HL-60/S4 treated with retinoic acid at 250 ng/mL for 4 days and 3 days (cell line): ENCODE results near the gene HADH.
"Not testable (repeated sequence)": the region's sequence is repeated elsewhere in the genome, so short reads cannot be mapped to it uniquely, and the experiment has no call there.

Source experiments
- in situ Hi-C: fragments of 300-500 bp; cut with MboI; formaldehyde crosslinking; loops from 2 replicates; pipeline ENCODE4 v1.7.0; 2022; ENCODE audit warnings: low sequenced_read_pairs

Gene HADH

DNA sequence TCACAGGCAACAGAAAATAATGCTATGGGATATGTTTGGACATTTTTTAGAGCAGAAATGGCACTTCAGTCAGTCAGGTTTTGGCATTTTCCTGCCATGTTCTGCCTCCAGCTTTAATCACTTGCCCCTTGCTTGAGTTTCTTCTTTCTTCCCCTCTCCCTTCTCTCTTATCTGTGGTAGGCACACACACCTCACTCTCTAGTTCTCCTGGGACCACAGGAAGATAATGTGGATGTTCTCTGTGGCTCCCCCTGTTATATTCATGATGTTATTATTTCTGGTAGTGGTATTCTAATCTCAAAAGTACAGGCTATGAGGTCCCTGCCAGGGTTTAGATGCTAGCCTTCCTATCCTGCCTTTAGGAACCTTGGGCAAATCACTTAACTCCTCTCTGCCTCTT lies 5.2 kb downstream of the HADH start:
- in situ Hi-C loops: no loop called here

DNA sequence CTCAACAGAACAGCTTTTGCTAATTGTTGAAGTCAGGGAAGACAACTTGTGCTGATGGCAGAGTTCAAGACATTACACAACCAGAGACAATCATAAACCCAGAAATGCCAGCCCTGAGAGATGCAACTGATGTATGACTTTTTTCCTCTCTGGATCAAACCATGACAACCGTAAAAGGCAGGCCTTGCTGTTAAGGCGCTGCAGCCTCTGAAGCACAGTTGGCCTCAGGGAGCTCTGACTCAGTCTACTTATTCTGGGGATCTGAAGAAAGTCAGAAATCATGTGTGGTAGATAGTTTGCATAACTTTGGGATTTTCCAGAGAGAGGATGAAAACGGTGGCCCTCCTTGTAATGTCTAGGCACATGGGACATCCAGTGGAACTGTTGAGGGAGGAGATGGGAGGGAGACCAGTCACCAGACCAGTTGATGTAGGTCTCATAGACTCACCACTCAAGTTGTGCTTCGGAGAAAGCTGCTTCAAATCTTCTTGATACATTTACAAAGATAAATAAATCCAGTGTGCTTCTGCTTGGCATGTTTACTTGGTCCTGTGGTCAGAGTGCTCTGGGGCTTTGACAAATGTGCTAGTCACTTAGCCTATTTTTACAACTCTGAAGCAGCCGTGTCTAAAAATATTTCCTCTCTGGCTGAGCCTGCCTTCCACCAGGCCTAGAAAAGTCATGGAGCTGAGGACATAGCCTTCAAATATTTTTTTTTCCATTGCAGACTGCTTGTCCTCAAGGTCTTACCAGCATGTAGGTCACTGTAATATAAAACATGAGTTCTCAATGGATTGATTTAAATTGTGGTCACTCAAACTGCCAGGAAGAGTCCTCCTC lies 7.5 kb downstream of the HADH start:
- in situ Hi-C loops: no loop called here

DNA sequence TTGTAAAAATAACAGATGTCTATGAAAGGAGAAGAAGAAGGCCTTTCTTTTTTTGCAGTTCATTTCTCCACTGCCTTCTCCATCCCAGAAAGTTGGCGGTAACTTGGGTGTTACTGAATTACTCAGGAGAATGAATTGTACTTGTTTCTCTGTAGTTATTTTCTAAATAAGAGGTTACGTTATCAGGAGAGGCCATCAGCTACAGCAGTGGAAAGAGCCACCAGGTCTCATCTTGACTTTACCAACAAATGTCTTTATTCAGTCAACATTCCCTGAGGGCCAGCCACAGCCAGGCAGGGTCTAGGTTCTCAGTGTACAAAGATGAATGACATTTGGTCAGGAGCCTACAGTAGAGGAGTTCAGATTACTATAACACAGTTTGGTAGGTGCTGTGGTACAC lies 8.1 kb downstream of the HADH start:
- in situ Hi-C loops: no loop called here

DNA sequence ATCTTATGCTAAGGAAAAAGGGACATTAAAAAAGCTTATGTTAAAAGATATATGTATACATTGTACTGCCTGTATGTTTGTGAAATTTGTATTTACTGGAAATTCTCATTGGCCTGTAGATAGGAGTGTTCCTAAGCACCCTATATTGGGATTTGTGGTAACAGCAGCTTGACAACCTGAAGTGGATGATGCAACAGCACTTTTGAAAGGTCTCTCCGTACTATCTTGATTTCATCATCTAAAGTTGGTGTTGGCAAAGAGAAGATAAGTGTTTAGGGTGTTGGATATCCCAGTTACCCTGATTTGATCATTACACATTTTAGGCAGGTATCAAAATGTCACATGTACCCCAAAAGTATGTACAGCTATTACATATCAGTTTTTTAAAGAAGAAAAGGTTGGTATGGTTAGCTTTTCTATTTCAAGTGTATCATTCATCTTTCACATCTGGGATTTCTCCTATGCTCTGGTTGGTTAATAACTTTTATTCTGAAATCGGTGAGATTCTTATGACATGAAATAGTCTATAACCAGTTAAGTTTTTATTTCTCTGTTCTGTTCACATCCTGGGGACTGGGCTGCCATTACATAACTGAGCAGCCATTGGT lies 10.3 kb downstream of the HADH start:
- in situ Hi-C loops: no loop called here

DNA sequence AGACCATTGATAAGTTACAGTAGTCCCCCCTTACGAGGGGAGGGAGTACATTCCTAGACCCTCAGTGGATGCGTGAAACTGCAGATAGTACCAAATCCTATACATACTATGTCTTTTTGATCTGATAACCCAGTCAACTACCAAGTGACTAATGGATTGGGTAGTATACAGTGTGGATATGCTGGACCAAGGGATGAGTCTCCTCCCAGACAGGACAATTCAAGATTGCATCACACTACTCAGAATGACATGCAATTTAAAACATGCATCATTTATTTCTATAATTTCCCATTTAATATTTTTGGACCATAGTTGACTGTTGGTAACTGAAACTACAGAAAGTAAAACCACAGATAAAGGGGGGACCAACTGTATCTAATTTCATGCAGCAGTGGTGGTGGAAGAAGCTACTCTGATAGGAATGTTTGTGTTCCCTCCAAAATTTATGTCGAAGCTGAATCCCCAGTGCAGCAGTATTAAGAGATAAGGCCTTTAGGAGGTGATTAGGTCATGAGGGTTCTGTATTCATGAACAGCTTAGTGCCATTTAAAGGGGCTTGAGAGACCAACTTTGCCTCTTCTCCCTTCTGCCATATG lies 11.9 kb downstream of the HADH start:
- in situ Hi-C loops: no loop called here

DNA sequence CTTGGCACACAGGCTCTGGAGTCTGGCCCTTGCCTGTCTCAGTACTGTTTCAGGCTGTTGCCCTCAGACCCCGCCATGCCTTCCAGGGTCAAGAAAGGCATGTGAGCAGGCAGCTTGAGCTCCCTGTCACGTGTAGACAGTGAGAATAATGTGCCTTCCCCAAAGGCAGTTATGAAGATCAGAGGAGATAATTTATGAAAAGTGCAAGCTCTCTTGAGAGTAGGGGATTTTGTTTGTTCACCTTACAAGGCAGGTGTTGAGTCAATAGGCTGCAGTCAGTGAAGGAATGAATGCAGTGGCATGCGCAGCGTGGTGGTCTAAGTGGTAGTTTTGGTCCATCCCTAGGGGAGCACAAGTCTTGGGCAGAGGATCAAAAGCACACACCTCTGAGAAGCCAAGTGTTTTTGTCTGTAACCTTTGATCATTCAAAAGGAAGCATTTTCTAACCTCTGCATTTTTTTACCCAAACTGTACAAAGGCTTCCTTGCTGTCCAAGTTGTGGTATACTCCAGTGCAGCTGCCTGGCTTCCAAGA lies 14.4 kb downstream of the HADH start:
- in situ Hi-C loops: no loop called here

DNA sequence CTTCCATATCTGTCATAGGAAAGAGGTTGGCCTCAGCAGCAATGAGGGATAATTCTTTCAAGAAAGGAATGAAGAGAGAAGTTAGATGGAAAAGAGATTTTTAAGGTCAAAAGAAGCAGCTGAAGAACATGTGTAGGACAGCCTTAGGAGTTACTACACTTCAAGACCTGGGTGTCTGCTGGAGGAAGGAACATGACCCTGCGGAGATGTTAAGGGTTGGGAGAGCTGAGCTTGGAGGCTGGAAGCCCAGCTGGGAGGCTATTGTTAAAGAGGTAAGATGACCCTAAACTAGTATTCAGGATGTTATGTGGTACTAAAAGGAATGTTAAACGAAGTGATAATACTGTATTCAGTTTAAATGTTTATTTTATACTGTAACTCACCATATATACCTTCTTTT lies 15.0 kb downstream of the HADH start:
- in situ Hi-C loops: no loop called here

DNA sequence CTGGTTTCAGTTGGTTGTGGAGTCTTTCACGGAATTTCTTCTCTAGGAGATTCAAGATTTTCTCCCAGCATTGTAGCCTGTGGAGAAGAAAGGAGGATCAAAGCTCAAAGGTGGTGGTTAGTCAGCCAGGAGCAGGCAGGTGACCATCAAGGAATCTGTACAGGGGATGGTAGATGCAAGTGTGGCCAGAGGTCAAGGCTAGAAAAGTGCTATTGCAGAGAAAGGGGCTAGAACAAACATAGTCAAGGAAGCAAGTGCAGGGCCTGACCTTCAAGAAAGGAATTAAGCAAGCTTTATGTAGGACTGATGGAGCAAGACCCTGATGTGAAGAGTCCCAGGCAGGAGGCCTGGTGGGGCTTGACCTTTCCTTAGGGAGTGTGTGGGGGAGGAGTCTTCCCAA lies 16.1 kb downstream of the HADH start:
- in situ Hi-C loops: no loop called here

DNA sequence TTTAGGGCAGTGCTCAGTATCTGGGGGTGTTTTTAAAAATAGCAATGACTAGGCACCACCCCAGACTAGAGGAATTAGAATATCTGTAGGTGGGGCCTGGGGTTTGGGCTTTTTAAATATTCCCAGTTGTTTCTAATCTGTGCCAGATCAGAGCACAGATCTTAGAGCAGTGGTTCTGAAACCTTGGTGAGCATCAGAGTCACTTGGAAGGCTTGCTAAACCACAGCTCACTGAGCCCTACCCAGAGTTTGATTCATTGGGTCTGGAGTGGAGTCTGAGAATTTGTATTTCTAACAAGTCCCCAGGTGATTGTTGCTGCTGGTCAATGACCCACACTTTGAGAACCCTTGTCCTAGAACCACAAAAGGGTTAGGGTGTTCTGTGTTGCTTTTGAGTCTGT lies 16.7 kb downstream of the HADH start:
- in situ Hi-C loops: no loop called here

DNA sequence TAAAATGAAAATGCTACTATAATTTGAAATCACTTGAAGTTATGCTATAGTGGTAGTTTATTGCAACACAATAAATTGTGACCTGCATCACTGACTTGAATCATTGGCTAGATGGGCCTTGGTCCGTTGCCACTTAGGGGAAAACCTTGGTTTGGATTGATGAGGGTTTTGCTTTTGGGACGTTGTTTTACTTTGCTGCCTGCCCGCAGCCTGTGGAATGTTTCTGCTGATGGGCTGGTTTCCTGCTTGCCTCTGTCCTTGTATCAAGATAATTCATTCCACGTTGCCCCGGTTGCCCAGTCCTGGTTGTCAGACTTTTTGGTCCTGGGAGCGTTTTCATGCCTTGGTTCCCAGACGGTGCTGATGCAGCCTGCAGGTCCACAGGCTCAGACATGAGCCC lies 18.3 kb downstream of the HADH start:
- in situ Hi-C loops: no loop called here

DNA sequence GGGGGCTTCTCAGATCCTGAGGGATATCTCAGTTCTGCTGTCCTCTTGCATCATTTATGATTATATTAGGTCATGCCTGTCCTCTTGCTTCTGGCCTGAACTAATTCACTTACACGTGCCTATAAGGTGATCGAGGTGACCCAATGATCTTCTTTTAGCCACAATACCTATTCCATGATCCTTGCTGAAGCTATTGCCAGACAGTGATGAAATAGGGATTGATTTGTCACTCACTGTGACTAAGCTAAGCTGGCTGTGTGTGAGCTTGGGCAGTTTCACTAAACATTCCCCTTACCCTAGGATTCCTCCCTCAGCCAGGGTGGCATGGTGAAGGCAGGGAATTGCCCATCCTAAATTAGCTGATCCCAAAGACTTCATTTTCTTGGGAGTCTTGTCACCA lies 19.0 kb downstream of the HADH start:
- in situ Hi-C loops: no loop called here

DNA sequence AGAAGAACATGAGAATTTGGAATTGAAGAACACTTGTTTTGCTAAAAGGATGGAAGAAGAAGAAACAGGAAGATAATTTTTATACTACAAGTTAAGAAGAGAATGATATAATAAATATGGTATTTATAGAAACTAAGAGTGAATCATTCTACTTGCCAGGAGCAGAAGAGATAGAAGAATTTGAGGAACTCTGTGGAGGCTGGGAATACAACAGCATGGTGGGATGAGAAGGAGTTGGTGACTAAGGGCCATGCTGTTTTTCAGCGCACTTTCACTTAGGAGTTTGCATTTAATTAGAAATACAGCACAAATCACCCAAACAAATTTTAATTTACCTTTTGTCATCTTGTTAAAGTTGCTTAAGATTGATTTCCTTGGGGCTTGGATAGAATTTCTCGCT lies 20.5 kb downstream of the HADH start:
- in situ Hi-C loops: no loop called here

DNA sequence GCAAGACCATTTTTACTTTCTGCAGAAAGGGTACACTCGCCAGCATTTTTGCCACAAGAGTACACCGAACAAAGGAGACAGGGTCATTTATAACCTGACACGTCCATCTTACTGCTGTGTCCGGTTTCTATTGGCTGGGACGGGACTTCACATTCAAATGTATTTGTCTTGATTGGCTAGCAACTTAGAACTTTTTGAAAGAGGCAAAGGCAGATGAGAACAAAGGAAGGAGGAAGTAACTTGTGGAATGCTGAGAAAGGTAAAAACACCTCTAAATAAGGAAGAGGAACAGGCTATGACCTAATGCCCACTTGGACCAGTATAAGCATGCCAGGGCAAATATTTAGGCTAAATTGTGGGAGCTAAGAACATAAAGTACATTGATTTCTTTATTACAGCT lies 22.7 kb downstream of the HADH start:
- in situ Hi-C loops: not testable (repeated sequence)

DNA sequence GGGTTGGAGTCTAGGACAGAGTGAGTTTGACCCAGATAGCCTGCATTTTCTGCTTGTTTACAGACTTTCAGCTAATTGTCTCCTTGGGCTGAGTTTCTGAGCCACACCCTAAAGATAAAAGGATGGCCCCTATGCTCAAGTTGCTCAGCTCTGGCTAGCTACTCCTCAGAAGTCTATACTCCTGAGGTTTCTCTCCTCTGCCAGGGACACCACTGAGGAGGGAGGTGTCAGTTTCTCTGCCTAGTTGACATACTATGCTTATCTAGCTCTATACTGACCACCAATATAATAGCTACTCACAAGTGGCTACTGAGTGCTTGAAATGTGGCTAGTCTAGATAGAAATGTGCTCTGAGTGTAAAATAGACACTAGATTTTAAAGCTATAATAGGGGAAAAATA lies 23.6 kb downstream of the HADH start:
- in situ Hi-C loops: no loop called here

DNA sequence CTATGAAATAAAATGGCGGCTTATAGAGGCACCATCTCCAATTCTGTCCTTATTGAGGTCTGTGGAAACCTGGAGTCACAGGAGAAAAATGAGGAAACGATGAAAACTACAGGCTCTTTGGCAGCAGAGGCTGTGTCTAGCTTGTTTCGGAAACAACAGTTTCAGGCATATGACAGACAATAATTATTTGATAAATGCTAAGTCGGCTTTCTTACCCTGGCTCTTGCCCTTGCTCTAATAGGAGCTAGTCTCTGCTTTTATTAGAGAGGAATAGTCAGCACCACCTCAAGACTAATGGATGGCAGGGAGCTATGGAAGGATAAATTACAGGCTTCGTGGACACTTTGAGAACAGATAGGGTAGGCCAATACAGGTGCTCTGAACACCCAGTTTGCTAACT lies 24.3 kb downstream of the HADH start:
- in situ Hi-C loops: no loop called here

DNA sequence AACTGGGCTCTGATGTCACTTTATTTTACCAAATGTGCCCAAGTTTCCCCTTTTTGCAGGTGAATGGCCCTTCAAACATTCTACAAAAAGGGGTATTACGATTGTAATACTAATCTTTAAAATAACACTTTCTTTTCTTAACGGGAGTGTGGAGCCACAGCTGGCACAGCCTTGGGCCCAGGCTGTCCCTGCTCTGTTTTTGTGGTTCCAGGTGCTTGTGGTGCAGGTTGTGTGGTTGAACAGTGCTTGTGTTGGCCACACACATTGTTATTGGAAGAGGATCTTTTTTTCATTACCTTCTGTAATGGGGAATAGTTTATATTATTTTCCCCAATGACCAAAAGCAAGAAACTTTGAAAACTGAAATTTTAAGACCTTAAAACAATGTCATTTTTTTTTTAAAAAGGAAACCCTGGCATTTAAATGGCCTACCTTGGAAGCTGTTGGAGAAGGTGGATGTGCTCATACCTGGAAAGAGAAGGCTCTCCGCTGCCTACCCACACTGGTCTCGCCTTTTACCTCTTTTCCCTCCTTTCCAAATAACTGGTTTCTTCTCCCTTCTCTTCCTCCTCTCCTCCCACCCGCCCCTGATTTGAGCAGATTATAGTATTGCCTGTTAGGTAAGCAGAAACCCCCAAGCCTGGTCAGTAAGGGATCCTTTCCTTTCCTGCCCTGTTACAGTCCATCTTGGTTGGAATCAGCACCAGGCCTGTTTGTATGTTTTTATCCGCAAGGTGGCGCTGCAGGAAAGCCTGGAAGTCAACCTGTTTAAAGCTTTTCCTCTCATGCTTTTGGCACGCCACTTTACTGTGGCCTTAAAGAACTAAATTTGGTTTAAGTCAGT lies 28.6 kb downstream of the HADH start:
- in situ Hi-C loops: no loop called here

DNA sequence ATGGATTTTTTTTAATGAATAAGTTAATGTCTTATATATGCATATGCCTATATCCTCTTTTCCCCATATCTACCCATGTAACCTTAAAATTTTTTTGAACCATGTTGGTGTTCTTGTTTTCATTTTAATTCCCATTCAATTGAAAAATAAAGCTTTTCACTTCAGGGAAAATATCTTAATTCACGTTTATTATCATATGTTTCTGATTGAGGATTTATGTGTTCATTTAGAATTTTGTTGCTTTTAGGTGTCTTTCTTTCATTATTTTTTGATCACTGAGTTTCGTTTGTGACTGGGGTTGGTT lies 29.1 kb downstream of the HADH start:
- in situ Hi-C loops: no loop called here

DNA sequence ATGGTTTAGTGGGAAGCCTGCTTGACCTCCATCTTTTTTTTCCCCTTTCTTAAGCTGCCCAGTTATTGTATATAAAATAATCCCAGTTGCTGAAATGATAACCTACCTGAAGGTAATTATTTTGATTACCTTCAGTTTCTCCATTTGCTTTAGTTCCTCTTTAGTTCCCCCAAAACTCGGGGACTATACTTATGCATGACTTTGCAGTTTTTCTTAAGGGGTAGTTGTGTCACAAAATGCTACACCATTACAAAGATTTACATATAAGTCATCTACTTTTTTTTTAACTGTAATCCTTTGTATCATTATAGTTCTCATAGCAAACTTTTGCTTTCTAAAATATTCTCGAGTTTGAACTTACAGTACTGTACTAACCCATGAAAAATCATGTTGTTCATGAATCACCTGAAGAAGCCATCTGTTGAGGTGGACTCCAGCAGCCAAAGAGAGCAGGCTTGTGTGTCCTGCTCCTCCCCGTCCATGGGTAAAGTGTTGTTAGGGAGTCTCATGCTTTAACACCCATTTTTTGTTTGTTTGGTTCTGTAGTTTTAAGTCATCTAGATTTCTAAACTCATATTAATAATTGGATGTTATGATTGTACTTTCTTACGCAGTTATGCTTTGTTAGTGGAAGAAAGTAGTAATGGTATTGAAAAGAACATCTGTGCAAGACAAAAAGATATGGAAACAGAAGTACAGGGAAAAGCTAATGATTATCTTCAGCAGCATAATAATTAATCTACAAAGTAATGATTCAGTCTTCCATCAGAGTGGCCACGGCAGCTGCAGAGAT lies 34.6 kb downstream of the HADH start:
- in situ Hi-C loops: loop anchor here (10.0 kb wide), 1 partner anchor 551 kb away; no protein-coding TSS in a partner anchor

DNA sequence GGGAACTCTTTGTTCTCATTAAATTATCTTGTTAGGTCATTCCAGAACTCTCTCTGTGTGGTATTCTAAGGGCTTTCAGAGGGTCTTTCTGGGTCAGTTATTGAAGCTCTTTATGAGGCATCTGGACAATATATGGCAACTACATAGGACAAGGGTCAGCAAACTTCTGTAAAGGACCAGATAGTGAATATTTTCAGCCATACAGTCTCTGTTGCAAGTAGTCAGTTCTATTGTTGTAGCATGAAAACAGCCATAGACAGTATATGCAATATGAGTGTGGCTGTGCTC lies 35.1 kb downstream of the HADH start:
- in situ Hi-C loops: loop anchor here (10.0 kb wide), 1 partner anchor 550 kb away; no protein-coding TSS in a partner anchor

DNA sequence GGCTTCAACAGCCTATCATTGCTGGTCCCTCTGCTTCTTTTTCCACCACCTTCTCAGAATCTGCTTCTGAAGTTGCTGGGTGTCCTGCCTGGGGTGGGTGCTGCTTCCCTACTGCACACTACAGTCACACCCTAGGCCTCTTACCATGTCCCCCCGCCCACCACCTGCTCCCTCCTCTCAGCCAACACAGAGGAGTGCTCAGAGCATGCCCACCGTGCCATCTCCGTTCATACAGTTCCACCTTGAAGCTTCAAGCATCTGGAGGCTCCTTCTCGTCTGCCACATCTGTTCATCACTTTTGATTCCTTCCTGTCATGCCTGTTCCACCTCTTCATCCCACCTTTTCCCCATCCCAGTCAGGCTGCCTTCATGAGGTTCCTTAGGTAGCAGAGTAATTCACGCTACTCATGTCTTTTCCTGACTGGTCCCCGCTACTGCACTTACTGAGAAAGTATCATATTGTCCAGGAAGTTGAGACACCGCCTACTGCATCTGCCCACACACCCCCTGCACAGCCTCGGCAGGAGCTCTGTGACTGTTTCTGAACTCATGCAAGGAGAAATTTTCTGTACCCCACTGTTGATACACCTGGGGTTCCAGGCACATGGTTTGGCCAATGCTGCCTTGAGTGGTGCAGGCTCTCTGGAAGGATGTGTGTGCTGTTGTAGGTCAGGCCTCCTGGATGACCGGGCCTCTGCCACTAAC lies 39.5 kb downstream of the HADH start:
- in situ Hi-C loops: loop anchor here (10.0 kb wide), 1 partner anchor 546 kb away; no protein-coding TSS in a partner anchor
